H9 (cell line): ENCODE measurements around the gene KLC1. TPM values are rescaled to one million over a fixed set of nuclear protein-coding genes. Genes with fewer than 3 reads are reported as not detected.
A peak's percentile ranks its signal among the peaks of the same experiment; 100 is the strongest.

Source experiments
- DNase-seq: peaks from one replicate; pipeline ENCODE4 v3.0.0-alpha.2; 2017
- H2AFZ ChIP-seq: one replicate; pipeline ENCODE4 v1.6.1; 2013; ENCODE audit warnings: mild to moderate bottlenecking, low read length, control low read depth, moderate library complexity
- H2AK5ac ChIP-seq: 2 replicates; pipeline ENCODE4 v1.6.1; 2013; ENCODE audit warnings: low read length, control low read depth, mixed read lengths; ENCODE audit not compliant: insufficient read length
- H2BK120ac ChIP-seq: one replicate; pipeline ENCODE4 v1.6.1; 2013; ENCODE audit warnings: low read depth, mild to moderate bottlenecking, low read length, control low read depth, inconsistent platforms; ENCODE audit not compliant: poor library complexity, severe bottlenecking
- H2BK12ac ChIP-seq: 2 replicates; pipeline ENCODE4 v1.6.1; 2013; ENCODE audit warnings: low read length, control low read depth, mixed read lengths, low read depth; ENCODE audit not compliant: insufficient read length
- H2BK15ac ChIP-seq: 2 replicates; pipeline ENCODE4 v1.6.1; 2013; ENCODE audit warnings: low read depth, low read length, control low read depth
- H2BK20ac ChIP-seq: one replicate; pipeline ENCODE4 v1.6.1; 2013; ENCODE audit warnings: low read depth, mild to moderate bottlenecking, low read length, control low read depth, inconsistent platforms; ENCODE audit not compliant: poor library complexity, severe bottlenecking
- H2BK5ac ChIP-seq: 2 replicates; pipeline ENCODE4 v1.6.1; 2013; ENCODE audit warnings: low read length, control low read depth, mixed read lengths; ENCODE audit not compliant: insufficient read length
- H3K14ac ChIP-seq: 2 replicates; pipeline ENCODE4 v1.6.1; 2013; ENCODE audit warnings: low read length, control low read depth; ENCODE audit not compliant: insufficient read depth
- H3K18ac ChIP-seq: 2 replicates; pipeline ENCODE4 v1.6.1; 2013; ENCODE audit warnings: low read depth, mild to moderate bottlenecking, mixed read lengths, low read length, control low read depth; ENCODE audit not compliant: insufficient read length
- H3K23ac ChIP-seq: 2 replicates; pipeline ENCODE4 v1.6.1; 2013; ENCODE audit warnings: low read length, control low read depth, mixed read lengths, low read depth; ENCODE audit not compliant: insufficient read length
- H3K23me2 ChIP-seq: 2 replicates; pipeline ENCODE4 v1.6.1; 2013; ENCODE audit warnings: low read depth, mild to moderate bottlenecking, mixed read lengths, low read length, control low read depth; ENCODE audit not compliant: insufficient read length, poor library complexity, severe bottlenecking
- H3K27ac ChIP-seq: 2 replicates; pipeline ENCODE4 v1.5.1; 2013; ENCODE audit warnings: low read length, control low read depth, mixed read lengths, low read depth; ENCODE audit not compliant: insufficient read length
- H3K27me3 ChIP-seq: 2 replicates; pipeline ENCODE4 v1.6.1; 2013; ENCODE audit warnings: low read length, control low read depth, inconsistent platforms; ENCODE audit not compliant: insufficient read depth
- H3K4ac ChIP-seq: 2 replicates; pipeline ENCODE4 v1.6.1; 2013; ENCODE audit warnings: low read depth, mild to moderate bottlenecking, control low read depth, inconsistent platforms, low read length, moderate library complexity
- H3K4me1 ChIP-seq: 2 replicates; pipeline ENCODE4 v1.6.1; 2013; ENCODE audit warnings: low read length, control low read depth, inconsistent platforms; ENCODE audit not compliant: insufficient read depth
- H3K4me2 ChIP-seq: 2 replicates; pipeline ENCODE4 v1.6.1; 2013; ENCODE audit warnings: low read length, control low read depth, mixed read lengths; ENCODE audit not compliant: insufficient read length, insufficient read depth
- H3K56ac ChIP-seq: 2 replicates; pipeline ENCODE4 v1.6.1; 2013; ENCODE audit warnings: low read depth, mild to moderate bottlenecking, mixed read lengths, low read length, control low read depth; ENCODE audit not compliant: insufficient read length
- H3K79me1 ChIP-seq: 2 replicates; pipeline ENCODE4 v1.6.1; 2013; ENCODE audit warnings: low read depth, mild to moderate bottlenecking, moderate library complexity, low read length, control low read depth, inconsistent platforms; ENCODE audit not compliant: insufficient read depth, poor library complexity, severe bottlenecking
- H3K79me2 ChIP-seq: 2 replicates; pipeline ENCODE4 v1.6.1; 2013; ENCODE audit warnings: low read length, control low read depth, inconsistent platforms; ENCODE audit not compliant: insufficient read depth
- H3K9ac ChIP-seq: 2 replicates; pipeline ENCODE4 v1.6.1; 2013; ENCODE audit warnings: low read length, control low read depth, mixed read lengths; ENCODE audit not compliant: insufficient read length; ENCODE audit errors: extremely low read depth
- H3K9me3 ChIP-seq: one replicate; pipeline ENCODE4 v1.6.1; 2013; ENCODE audit warnings: low read depth, low read length, inconsistent platforms; ENCODE audit not compliant: control insufficient read depth
- H3T11ph ChIP-seq: one replicate; pipeline ENCODE4 v1.6.1; 2013; ENCODE audit warnings: mild to moderate bottlenecking, low read length, control low read depth, inconsistent platforms
- H4K20me1 ChIP-seq: one replicate; pipeline ENCODE4 v1.6.1; 2013; ENCODE audit not compliant: control insufficient read depth, insufficient read length, insufficient read depth
- H4K5ac ChIP-seq: 2 replicates; pipeline ENCODE4 v1.6.1; 2013; ENCODE audit warnings: low read depth, mild to moderate bottlenecking, mixed read lengths, low read length, control low read depth; ENCODE audit not compliant: insufficient read length
- H4K8ac ChIP-seq: replicated peaks from 2 replicates; pipeline ENCODE4 v1.6.1; 2013; ENCODE audit warnings: low read length, control low read depth, mixed read lengths, low read depth; ENCODE audit not compliant: insufficient read length
- H4K91ac ChIP-seq: 2 replicates; pipeline ENCODE4 v1.6.1; 2013; ENCODE audit warnings: low read depth, mild to moderate bottlenecking, moderate library complexity, mixed read lengths, low read length, control low read depth; ENCODE audit not compliant: insufficient read length
- H3K27ac Mint-ChIP-seq, 3 experiments: 2 replicates in 2 of 3; 3 replicates in 1 of 3; pipeline ENCODE4 v1.8.0; 2020 to 2021; ENCODE audit warnings: mixed read lengths in 3 of 3, mild to moderate bottlenecking in 1 of 3, moderate library complexity in 1 of 3
- H3K27me3 Mint-ChIP-seq: 2 replicates; pipeline ENCODE4 v1.8.0; 2021; ENCODE audit warnings: low read depth, mild to moderate bottlenecking, moderate library complexity, mixed read lengths
- H3K36me3 Mint-ChIP-seq, 3 experiments: 2 replicates in 2 of 3; 3 replicates in 1 of 3; pipeline ENCODE4 v1.8.0; 2020 to 2021; ENCODE audit warnings: low read depth in 3 of 3, mixed read lengths in 3 of 3; ENCODE audit not compliant: insufficient read depth in 1 of 3
- H3K4me1 Mint-ChIP-seq, 2 experiments: 2 replicates each; pipeline ENCODE4 v1.8.0; 2020; ENCODE audit warnings: mixed read lengths in 2 of 2
- H3K4me3 Mint-ChIP-seq, 2 experiments: 2 replicates in 1 of 2; 3 replicates in 1 of 2; pipeline ENCODE4 v1.8.0; 2020 to 2021; ENCODE audit warnings: mild to moderate bottlenecking in 2 of 2, mixed read lengths in 2 of 2, moderate library complexity in 1 of 2
- H3K9me3 Mint-ChIP-seq, 2 experiments: 2 replicates in 1 of 2; 3 replicates in 1 of 2; pipeline ENCODE4 v1.8.0; 2020; ENCODE audit warnings: mild to moderate bottlenecking in 2 of 2, mixed read lengths in 2 of 2, moderate library complexity in 1 of 2
- WGBS: extraction: QIAGEN DNeasy Blood & Tissue Kit; methylation state at CpG from one replicate; pipeline ENCODE4 v1.1.7; 2013; ENCODE audit warnings: missing lambda C conversion rate, low lambda C conversion rate, mixed read lengths; ENCODE audit not compliant: insufficient read length; ENCODE audit errors: extremely low coverage; 5-methylcytosine and 5-hydroxymethylcytosine counted together
- total RNA-seq: library from RNA; stranded (reverse); gene quantifications from 2 replicates; pipeline ENCODE4 v1.2.1, GENCODE V29; 2021
- TF ChIP-seq, protein P1 (sequence below): fragments of 200-600 bp; sonication (generic); conservative IDR thresholded peaks from 3 replicates; pipeline ENCODE4 v1.8.0; 2021; ENCODE audit warnings: antibody characterized with exemption, mild to moderate bottlenecking

The KLC1 gene
- total RNA-seq, 1 experiment from 2014 or later = 143 TPM

GRCh38 chr14:103699261-103699661 lies 70.2 kb downstream of the KLC1 start:
- peaks cover 1% of the 10 kb centered on the region; the same call in 1 of the 2 replicates for H3K27me3 Mint-ChIP-seq
- H3K4me3 Mint-ChIP-seq = no peak overlapping the region

More at GRCh38 chr14:103699261-103699661, 70.2 kb downstream of the KLC1 start:
- H3K27me3 ChIP-seq = no peaks in the 10 kb centered on the region
- H3K56ac ChIP-seq = no peak overlapping the region
- no peaks in the 10 kb centered on the region for H3K79me1 ChIP-seq
- H3T11ph ChIP-seq = no peak overlapping the region
- H3K4ac ChIP-seq = no peak overlapping the region
- H2AFZ ChIP-seq = no peak overlapping the region
- no peak overlapping the region for H3K9ac ChIP-seq
- Mint-ChIP-seq H3K36me3 (peaks cover 11 to 47% (median 36%) of the 10 kb centered on the region in 3 experiments; a peak in 6 of 7 replicates), H3K27ac (peak overlapping the region in 2 of 3 experiments; percentile 83 to 86; a peak in 3 of 7 replicates), H3K9me3 (no peaks in the 10 kb centered on the region; a peak in 1 of 5 replicates), H3K4me1 (peaks cover 13 to 16% of the 10 kb centered on the region in 2 experiments)
- H2BK12ac ChIP-seq = no peak overlapping the region
- H4K8ac ChIP-seq = no peak overlapping the region
- no peak for DNase-seq
- no peaks in the 10 kb centered on the region for H4K20me1 ChIP-seq
- H3K14ac ChIP-seq = no peak overlapping the region
- no peaks in the 10 kb centered on the region; the same call in 1 of the 2 replicates for H3K4me1 ChIP-seq
- no peak overlapping the region for H2BK120ac ChIP-seq
- no peak overlapping the region for H2AK5ac ChIP-seq
- H3K4me2 ChIP-seq = no peak overlapping the region
- H4K5ac ChIP-seq = no peak overlapping the region
- TF ChIP-seq, protein P1, sequence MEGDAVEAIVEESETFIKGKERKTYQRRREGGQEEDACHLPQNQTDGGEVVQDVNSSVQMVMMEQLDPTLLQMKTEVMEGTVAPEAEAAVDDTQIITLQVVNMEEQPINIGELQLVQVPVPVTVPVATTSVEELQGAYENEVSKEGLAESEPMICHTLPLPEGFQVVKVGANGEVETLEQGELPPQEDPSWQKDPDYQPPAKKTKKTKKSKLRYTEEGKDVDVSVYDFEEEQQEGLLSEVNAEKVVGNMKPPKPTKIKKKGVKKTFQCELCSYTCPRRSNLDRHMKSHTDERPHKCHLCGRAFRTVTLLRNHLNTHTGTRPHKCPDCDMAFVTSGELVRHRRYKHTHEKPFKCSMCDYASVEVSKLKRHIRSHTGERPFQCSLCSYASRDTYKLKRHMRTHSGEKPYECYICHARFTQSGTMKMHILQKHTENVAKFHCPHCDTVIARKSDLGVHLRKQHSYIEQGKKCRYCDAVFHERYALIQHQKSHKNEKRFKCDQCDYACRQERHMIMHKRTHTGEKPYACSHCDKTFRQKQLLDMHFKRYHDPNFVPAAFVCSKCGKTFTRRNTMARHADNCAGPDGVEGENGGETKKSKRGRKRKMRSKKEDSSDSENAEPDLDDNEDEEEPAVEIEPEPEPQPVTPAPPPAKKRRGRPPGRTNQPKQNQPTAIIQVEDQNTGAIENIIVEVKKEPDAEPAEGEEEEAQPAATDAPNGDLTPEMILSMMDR = no peak
- H3K18ac ChIP-seq = no peak overlapping the region
- no peak overlapping the region for H4K91ac ChIP-seq
- H2BK20ac ChIP-seq = no peak overlapping the region
- no peak overlapping the region for H2BK15ac ChIP-seq
- H3K27ac ChIP-seq = no peak overlapping the region
- WGBS = no CpG with 5 or more reads among the region's 17 CpGs
- H3K9me3 ChIP-seq = no peaks in the 10 kb centered on the region
- H3K23ac ChIP-seq = no peak overlapping the region
- H3K23me2 ChIP-seq = no peaks in the 10 kb centered on the region
- no peaks in the 10 kb centered on the region for H3K79me2 ChIP-seq
- no peak overlapping the region for H2BK5ac ChIP-seq
